Neuronal stem cell (in vitro differentiated cells): Measurements from ENCODE around the gene YOD1.

Experiments
- DNase-seq: peaks from one replicate; pipeline ENCODE4 v3.0.0-alpha.2; 2013; ENCODE audit warnings: low spot score
- H2AFZ ChIP-seq: one replicate; pipeline ENCODE4 v1.6.1; 2013; ENCODE audit warnings: mild to moderate bottlenecking, low read length, inconsistent platforms
- H2AK5ac ChIP-seq: 2 replicates; pipeline ENCODE4 v1.6.1; 2013; ENCODE audit warnings: low read depth, mild to moderate bottlenecking, inconsistent platforms, low read length, moderate library complexity, mixed read lengths
- H2BK120ac ChIP-seq: 2 replicates; pipeline ENCODE4 v1.6.1; 2013; ENCODE audit warnings: low read depth, mild to moderate bottlenecking, inconsistent platforms, low read length, moderate library complexity, mixed read lengths
- H2BK12ac ChIP-seq: one replicate; pipeline ENCODE4 v1.6.1; 2013; ENCODE audit warnings: low read length, inconsistent platforms
- H2BK15ac ChIP-seq: 2 replicates; pipeline ENCODE4 v1.6.1; 2013; ENCODE audit warnings: mild to moderate bottlenecking, low read length, inconsistent platforms, mixed read lengths
- H2BK5ac ChIP-seq: one replicate; pipeline ENCODE4 v1.6.1; 2013; ENCODE audit warnings: inconsistent platforms, mild to moderate bottlenecking, low read length, moderate library complexity
- H3K14ac ChIP-seq: one replicate; pipeline ENCODE4 v1.6.1; 2013; ENCODE audit warnings: low read length, inconsistent platforms
- H3K18ac ChIP-seq: 2 replicates; pipeline ENCODE4 v1.6.1; 2013; ENCODE audit warnings: low read length, inconsistent platforms
- H3K23ac ChIP-seq: 2 replicates; pipeline ENCODE4 v1.6.1; 2013; ENCODE audit warnings: low read depth, mild to moderate bottlenecking, mixed read lengths, low read length, inconsistent platforms; ENCODE audit not compliant: poor library complexity
- H3K27ac ChIP-seq: replicated peaks from 3 replicates; pipeline ENCODE4 v1.5.1; 2013; ENCODE audit warnings: low read length, inconsistent platforms
- H3K27me3 ChIP-seq, 3 experiments: 2 replicates each; pipeline ENCODE4 v1.6.1; 2013; ENCODE audit warnings: low read length in 3 of 3, mild to moderate bottlenecking in 2 of 3, inconsistent platforms in 1 of 3, low read depth in 1 of 3, mixed read lengths in 1 of 3, moderate library complexity in 1 of 3; ENCODE audit not compliant: control insufficient read depth in 3 of 3, insufficient read depth in 3 of 3
- H3K36me3 ChIP-seq, 2 donors: replicated peaks in 1 of 2; 2 replicates each; pipeline ENCODE4 v1.6.1; 2013; ENCODE audit warnings: low read length in 2 of 2; ENCODE audit not compliant: control insufficient read depth in 2 of 2, insufficient read depth in 2 of 2
- H3K4ac ChIP-seq: 2 replicates; pipeline ENCODE4 v1.6.1; 2013; ENCODE audit warnings: inconsistent platforms, mild to moderate bottlenecking, low read length, moderate library complexity
- H3K4me1 ChIP-seq, 2 donors: 1 replicate in 1 of 2; 2 replicates in 1 of 2; pipeline ENCODE4 v1.6.1; 2013; ENCODE audit warnings: low read length in 2 of 2, low read depth in 1 of 2; ENCODE audit not compliant: control insufficient read depth in 2 of 2, insufficient read depth in 1 of 2
- H3K4me2 ChIP-seq: one replicate; pipeline ENCODE4 v1.6.1; 2013; ENCODE audit warnings: mild to moderate bottlenecking, low read length, inconsistent platforms; ENCODE audit not compliant: insufficient read depth, poor library complexity, severe bottlenecking
- H3K4me3 ChIP-seq, 2 donors: 2 replicates each; pipeline ENCODE4 v1.5.1; 2013; ENCODE audit warnings: low read length in 2 of 2, mild to moderate bottlenecking in 2 of 2, inconsistent platforms in 1 of 2, moderate library complexity in 1 of 2
- H3K79me1 ChIP-seq: one replicate; pipeline ENCODE4 v1.6.1; 2013; ENCODE audit warnings: low read depth, mild to moderate bottlenecking, inconsistent platforms, low read length, moderate library complexity
- H3K9ac ChIP-seq: one replicate; pipeline ENCODE4 v1.6.1; 2013; ENCODE audit warnings: mild to moderate bottlenecking, low read depth, low read length, inconsistent platforms; ENCODE audit not compliant: poor library complexity
- H3K9me3 ChIP-seq, 2 donors: replicated peaks in 1 of 2; 2 replicates each; pipeline versions ENCODE3 to v1.6.1; 2013; ENCODE audit warnings: low read length in 2 of 2, mild to moderate bottlenecking in 2 of 2, inconsistent platforms in 1 of 2, low read depth in 1 of 2, mixed read lengths in 1 of 2, moderate library complexity in 1 of 2; ENCODE audit not compliant: control insufficient read depth in 2 of 2, insufficient read depth in 1 of 2
- H4K8ac ChIP-seq: one replicate; pipeline ENCODE4 v1.6.1; 2013; ENCODE audit warnings: low read depth, mild to moderate bottlenecking, inconsistent platforms, low read length, moderate library complexity
- H4K91ac ChIP-seq: one replicate; pipeline ENCODE4 v1.6.1; 2013; ENCODE audit warnings: low read length, low read depth, mild to moderate bottlenecking, inconsistent platforms; ENCODE audit not compliant: poor library complexity
- WGBS, 2 donors: extraction: QIAGEN DNeasy Blood & Tissue Kit; methylation state at CpG; one replicate each; pipeline ENCODE4 v1.1.7; 2013; ENCODE audit warnings: missing lambda C conversion rate in 2 of 2, mixed read lengths in 1 of 2; ENCODE audit not compliant: insufficient read length in 2 of 2, insufficient replicate concordance in 1 of 2; ENCODE audit errors: extremely low coverage in 2 of 2; 5-methylcytosine and 5-hydroxymethylcytosine counted together

YOD1 gene

DNA sequence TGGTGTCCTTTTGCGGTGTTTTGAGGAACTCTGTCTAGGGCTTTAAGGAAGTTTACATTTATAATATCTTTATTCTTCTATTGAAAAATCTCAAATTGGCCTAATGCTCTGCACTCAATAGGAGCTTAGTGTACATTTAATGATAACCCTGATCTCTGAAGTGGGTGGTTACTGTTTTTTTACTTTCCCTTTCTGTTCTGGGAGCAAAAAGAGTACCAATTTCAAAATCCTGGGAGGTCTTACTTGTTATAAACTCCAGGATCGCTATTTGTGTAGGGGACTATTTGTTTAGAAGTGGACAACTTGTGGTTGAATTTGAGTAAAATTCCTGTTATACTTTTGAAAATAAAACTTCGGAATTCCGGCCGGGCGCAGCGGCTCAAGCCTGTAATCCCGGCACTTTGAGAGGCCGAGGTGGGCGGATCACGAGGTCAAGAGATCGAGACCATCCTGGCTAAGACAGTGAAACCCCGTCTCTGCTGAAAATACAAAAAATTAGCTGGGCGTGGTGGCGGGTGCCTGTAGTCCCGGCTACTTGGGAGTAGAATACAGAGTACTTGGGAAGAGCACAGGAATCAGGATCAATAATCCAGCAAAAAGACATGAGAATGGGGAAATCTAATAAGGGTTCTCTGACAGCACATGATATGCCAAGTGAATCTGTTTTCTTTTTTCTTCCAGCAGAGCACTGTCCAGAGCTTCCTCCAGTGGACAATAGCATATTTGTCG lies 38.8 kb upstream of the YOD1 start:
- H2BK5ac ChIP-seq: no peak overlapping the region
- H3K9ac ChIP-seq: no peak overlapping the region
- no peak overlapping the region for H3K4me3 ChIP-seq
- no peaks in the 10 kb centered on the region for H3K79me1 ChIP-seq
- H2AFZ ChIP-seq: no peak overlapping the region
- H3K18ac ChIP-seq: no peak overlapping the region
- H3K4ac ChIP-seq: no peak overlapping the region
- H3K27ac ChIP-seq: no peak overlapping the region
- no peak overlapping the region for H3K14ac ChIP-seq
- WGBS, 2 donors: no CpG with 5 or more reads among the region's 17 CpGs
- H4K91ac ChIP-seq: no peak overlapping the region
- H3K4me1 ChIP-seq: peaks cover 0 to 1% of the 10 kb centered on the region in 2 donors
- no peak overlapping the region for H3K23ac ChIP-seq
- no peaks in the 10 kb centered on the region for H3K36me3 ChIP-seq
- no peak overlapping the region for H3K4me2 ChIP-seq
- no peak overlapping the region for H2AK5ac ChIP-seq
- no peak overlapping the region for H4K8ac ChIP-seq
- H3K9me3 ChIP-seq: no peaks in the 10 kb centered on the region
- no peak overlapping the region for H2BK12ac ChIP-seq
- no peak overlapping the region for H2BK120ac ChIP-seq
- no peak for DNase-seq
- no peak overlapping the region for H2BK15ac ChIP-seq
- H3K27me3 ChIP-seq: peaks cover 0 to 14% (median 0%) of the 10 kb centered on the region in 3 experiments

DNA sequence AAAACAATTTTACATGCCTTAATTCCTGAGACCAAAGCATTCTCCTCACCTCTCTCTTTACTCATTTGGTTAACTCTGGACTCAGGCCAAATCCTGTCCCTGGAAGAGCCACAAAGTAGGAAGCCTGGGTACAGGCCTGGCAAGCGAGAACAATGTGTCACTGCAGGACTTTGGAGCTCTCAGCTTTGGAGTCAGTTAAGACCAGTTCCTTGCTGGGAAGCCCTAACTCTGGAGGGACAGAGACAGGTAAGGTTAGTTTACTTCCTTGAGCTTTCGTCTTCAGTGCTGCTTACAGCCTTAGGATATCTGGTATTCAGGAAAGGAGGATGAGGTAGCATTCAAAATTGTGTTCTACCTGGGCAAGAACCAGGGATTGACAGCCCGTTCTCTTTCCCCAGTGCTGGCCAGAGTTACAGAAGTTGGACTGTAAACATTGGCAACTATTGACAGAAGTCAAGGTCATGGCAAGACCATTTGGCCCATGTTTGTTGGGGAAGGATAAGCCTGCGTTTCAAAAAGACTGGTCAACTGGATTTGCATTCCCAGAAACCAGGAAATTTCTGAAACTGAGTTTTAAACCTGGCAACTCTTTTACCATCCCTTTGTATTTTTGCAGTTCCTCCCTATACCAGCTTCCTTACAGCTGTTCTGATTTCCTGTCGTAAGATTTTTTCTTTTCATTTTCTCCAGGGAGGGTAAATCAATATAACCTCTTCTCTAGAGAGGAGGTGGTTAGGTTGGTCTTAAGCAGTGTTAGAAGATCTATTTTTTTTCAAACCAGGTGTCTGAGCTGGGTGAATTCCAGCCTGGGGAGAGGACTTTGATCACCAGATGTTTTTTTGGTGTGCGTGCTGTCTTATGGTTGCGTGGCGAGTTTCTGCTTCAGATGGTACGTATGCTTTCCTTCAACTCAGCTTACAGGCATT lies 38.0 kb upstream of the YOD1 start, which contains the start of gene C4BPB:
Gene C4BPB (plus strand): TSS at position 160 of the 926 bp plus-strand sequence. CDS start 672 bp downstream, at position 832.
- DNase-seq: no peak

DNA sequence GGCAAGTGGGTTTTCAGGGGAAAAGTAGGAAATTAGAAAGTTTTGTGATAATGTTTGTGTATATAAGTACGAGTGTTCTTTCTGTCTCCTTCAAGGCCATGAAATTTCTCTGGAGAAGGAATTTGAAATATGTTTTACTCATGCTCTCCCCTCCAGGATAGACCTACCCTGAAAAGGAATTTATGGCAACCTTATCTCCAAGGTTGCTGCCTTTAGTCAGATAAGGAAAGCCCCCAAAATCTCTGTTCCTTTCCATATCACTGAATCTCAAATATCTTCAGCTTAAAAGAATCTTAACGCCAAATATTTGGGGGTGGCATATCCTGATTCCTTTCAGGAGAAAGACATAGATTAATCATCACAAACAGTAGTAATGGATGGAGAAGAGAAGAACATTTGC lies 37.2 kb upstream of the YOD1 start:
- WGBS, 2 donors: no CpG with 5 or more reads among the region's 2 CpGs
- Histone ChIP-seq H2BK15ac (no peak overlapping the region), H2BK120ac (no peak overlapping the region), H2BK5ac (no peak overlapping the region), H2AK5ac (no peak overlapping the region), H2BK12ac (no peak overlapping the region), H3K4me2 (no peak overlapping the region), H3K9ac (no peak overlapping the region), H3K27me3 (peaks cover 0 to 14% (median 0%) of the 10 kb centered on the region in 3 experiments), H3K36me3 (no peaks in the 10 kb centered on the region), H4K91ac (no peak overlapping the region), H4K8ac (no peak overlapping the region), H3K27ac (no peak overlapping the region), H3K23ac (no peak overlapping the region), H2AFZ (no peak overlapping the region), H3K4me3 (no peak overlapping the region), H3K4ac (no peak overlapping the region), H3K9me3 (no peaks in the 10 kb centered on the region), H3K79me1 (no peaks in the 10 kb centered on the region), H3K18ac (no peak overlapping the region), H3K4me1 (peaks cover 0 to 1% of the 10 kb centered on the region in 2 donors), H3K14ac (no peak overlapping the region)
- no peak for DNase-seq

More for the DNA sequence above, 38.0 kb upstream of the YOD1 start, which contains the start of gene C4BPB:
- H2BK5ac ChIP-seq: no peak within 1 kb of the TSS
- H3K9ac ChIP-seq: no peak within 1 kb of the TSS
- no peak within 1 kb of the TSS for H2BK12ac ChIP-seq
- H3K79me1 ChIP-seq: no peaks in the 10 kb centered on the region
- H3K36me3 ChIP-seq: no peaks in the 10 kb centered on the region
- no peak within 1 kb of the TSS for H2AK5ac ChIP-seq
- no peak within 1 kb of the TSS for H3K4ac ChIP-seq
- H3K4me3 ChIP-seq: no peak within 1 kb of the TSS
- no peak within 1 kb of the TSS for H3K23ac ChIP-seq
- no peak within 1 kb of the TSS for H3K4me2 ChIP-seq
- no peak within 1 kb of the TSS for H3K27ac ChIP-seq
- no CpG with 5 or more reads among the region's 9 CpGs for WGBS, 2 donors
- H2AFZ ChIP-seq: no peak within 1 kb of the TSS
- no peak within 1 kb of the TSS for H3K18ac ChIP-seq
- H4K91ac ChIP-seq: no peak within 1 kb of the TSS
- no peaks in the 10 kb centered on the region for H3K9me3 ChIP-seq
- peaks cover 0 to 1% of the 10 kb centered on the region in 2 donors for H3K4me1 ChIP-seq
- no peak within 1 kb of the TSS for H2BK15ac ChIP-seq
- H3K27me3 ChIP-seq: peaks cover 0 to 14% (median 0%) of the 10 kb centered on the region in 3 experiments
- no peak within 1 kb of the TSS for H4K8ac ChIP-seq
- H2BK120ac ChIP-seq: no peak within 1 kb of the TSS
- no peak within 1 kb of the TSS for H3K14ac ChIP-seq

DNA sequence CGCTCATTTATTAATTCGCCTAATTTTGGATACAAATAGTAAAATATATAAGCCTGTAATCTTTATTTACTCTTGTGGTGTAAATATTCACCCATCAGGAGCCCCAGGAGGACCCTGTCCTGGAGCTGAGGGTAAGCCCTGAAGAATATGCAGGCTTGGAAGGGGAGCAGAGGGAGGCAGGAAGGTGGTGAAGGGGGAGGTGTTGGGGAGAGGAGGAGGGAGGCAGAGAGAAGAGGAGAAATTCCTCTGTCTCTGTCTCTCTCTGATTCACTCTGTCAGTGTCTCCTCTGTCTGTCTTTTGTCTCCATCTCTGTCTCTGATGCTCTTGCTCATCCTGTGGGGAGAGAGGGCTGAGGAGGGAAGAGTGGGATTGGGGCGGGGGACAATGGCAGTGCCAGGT lies 34.9 kb upstream of the YOD1 start:
- H4K91ac ChIP-seq: no peak overlapping the region
- no peaks in the 10 kb centered on the region for H3K79me1 ChIP-seq
- H2BK120ac ChIP-seq: no peak overlapping the region
- no peak overlapping the region for H3K4me2 ChIP-seq
- H3K27me3 ChIP-seq: peaks cover 0 to 9% (median 0%) of the 10 kb centered on the region in 3 experiments
- no peak overlapping the region for H3K23ac ChIP-seq
- H3K4ac ChIP-seq: no peak overlapping the region
- peaks cover 0 to 1% of the 10 kb centered on the region in 2 donors for H3K4me1 ChIP-seq
- H3K36me3 ChIP-seq: no peaks in the 10 kb centered on the region
- no peak overlapping the region for H2AFZ ChIP-seq
- no peak overlapping the region for H4K8ac ChIP-seq
- no peak overlapping the region for H3K18ac ChIP-seq
- no peak for DNase-seq
- no peak overlapping the region for H3K4me3 ChIP-seq
- no peak overlapping the region for H2BK15ac ChIP-seq
- H2BK5ac ChIP-seq: no peak overlapping the region
- no peak overlapping the region for H3K14ac ChIP-seq
- H2AK5ac ChIP-seq: no peak overlapping the region
- no peak overlapping the region for H3K9ac ChIP-seq
- no peak overlapping the region for H3K27ac ChIP-seq
- no peak overlapping the region for H2BK12ac ChIP-seq
- WGBS, 2 donors: no CpG with 5 or more reads among the region's 3 CpGs
- no peaks in the 10 kb centered on the region for H3K9me3 ChIP-seq
